IPS-15b (cell line): ENCODE results near the gene RNF19B.
"Not testable (repeated sequence)": the region's sequence is repeated elsewhere in the genome, so short reads cannot be mapped to it uniquely, and the experiment has no call there.

Experiments
- H3K27me3 ChIP-seq: one replicate; pipeline ENCODE4 v1.6.1; 2013; ENCODE audit warnings: low read length; ENCODE audit not compliant: control insufficient read depth, insufficient read depth
- H3K36me3 ChIP-seq: one replicate; pipeline ENCODE4 v1.6.1; 2013; ENCODE audit warnings: low read length; ENCODE audit not compliant: control insufficient read depth, insufficient read depth
- H3K4me1 ChIP-seq: one replicate; pipeline ENCODE4 v1.6.1; 2013; ENCODE audit warnings: mild to moderate bottlenecking, low read length; ENCODE audit not compliant: control insufficient read depth, insufficient read depth
- H3K4me3 ChIP-seq: one replicate; pipeline ENCODE4 v1.5.1; 2013; ENCODE audit warnings: low read depth, low read length
- H3K9ac ChIP-seq: one replicate; pipeline ENCODE4 v1.6.1; 2013; ENCODE audit warnings: low read depth, mild to moderate bottlenecking, low read length
- H3K9me3 ChIP-seq: one replicate; pipeline ENCODE4 v1.6.1; 2013; ENCODE audit warnings: mild to moderate bottlenecking, low read length; ENCODE audit not compliant: control insufficient read depth, insufficient read depth

Gene RNF19B

GRCh38 chr1:32973458-32973857 is 8.8 kb upstream of the RNF19B start:
- H3K4me3 ChIP-seq, H3K9ac ChIP-seq, H3K9me3 ChIP-seq, H3K4me1 ChIP-seq, H3K36me3 ChIP-seq: not testable (repeated sequence)
- H3K27me3 ChIP-seq = peaks cover 39% of the 10 kb centered on the region

GRCh38 chr1:32972814-32973428 is 8.3 kb upstream of the RNF19B start:
- peak overlapping the region; percentile 37 for H3K9ac ChIP-seq
- H3K9me3 ChIP-seq = no peaks in the 10 kb centered on the region
- no peaks in the 10 kb centered on the region for H3K36me3 ChIP-seq
- peak overlapping the region; percentile 74 for H3K4me3 ChIP-seq
- peaks cover 44% of the 10 kb centered on the region for H3K27me3 ChIP-seq
- no peaks in the 10 kb centered on the region for H3K4me1 ChIP-seq

- H3K4me3 ChIP-seq = no peak overlapping the region
- H3K36me3 ChIP-seq = no peaks in the 10 kb centered on the region
- no peaks in the 10 kb centered on the region for H3K9me3 ChIP-seq
- H3K27me3 ChIP-seq = peaks cover 47% of the 10 kb centered on the region
- no peak overlapping the region for H3K9ac ChIP-seq
- no peaks in the 10 kb centered on the region for H3K4me1 ChIP-seq
Measured at GRCh38 chr1:32971576-32971975, 7.0 kb upstream of the RNF19B start.

GRCh38 chr1:32971156-32971555 is 6.5 kb upstream of the RNF19B start:
- Histone ChIP-seq H3K9ac (no peak overlapping the region), H3K27me3 (peaks cover 47% of the 10 kb centered on the region), H3K36me3 (no peaks in the 10 kb centered on the region), H3K4me3 (no peak overlapping the region), H3K9me3 (no peaks in the 10 kb centered on the region), H3K4me1 (no peaks in the 10 kb centered on the region)

GRCh38 chr1:32969566-32969965 is 5.0 kb upstream of the RNF19B start:
- peaks cover 7% of the 10 kb centered on the region for H3K4me1 ChIP-seq
- H3K9me3 ChIP-seq = no peaks in the 10 kb centered on the region
- H3K36me3 ChIP-seq = no peaks in the 10 kb centered on the region
- H3K4me3 ChIP-seq = no peak overlapping the region
- H3K9ac ChIP-seq = no peak overlapping the region
- H3K27me3 ChIP-seq = peaks cover 47% of the 10 kb centered on the region

- no peaks in the 10 kb centered on the region for H3K9me3 ChIP-seq
- H3K4me3 ChIP-seq = no peak overlapping the region
- H3K4me1 ChIP-seq = peaks cover 7% of the 10 kb centered on the region
- H3K36me3 ChIP-seq = no peaks in the 10 kb centered on the region
- peaks cover 48% of the 10 kb centered on the region for H3K27me3 ChIP-seq
- no peak overlapping the region for H3K9ac ChIP-seq
Measured at GRCh38 chr1:32967888-32968568, 3.4 kb upstream of the RNF19B start.

- Histone ChIP-seq H3K36me3 (no peaks in the 10 kb centered on the region), H3K4me3 (no peak overlapping the region), H3K9me3 (no peaks in the 10 kb centered on the region), H3K27me3 (peaks cover 45% of the 10 kb centered on the region), H3K9ac (no peak overlapping the region), H3K4me1 (peaks cover 9% of the 10 kb centered on the region)
Measured at GRCh38 chr1:32966900-32967299, 2.3 kb upstream of the RNF19B start.

GRCh38 chr1:32965251-32965747 is 690 bp upstream of the RNF19B start:
- Histone ChIP-seq H3K27me3 (peaks cover 30% of the 10 kb centered on the region), H3K9ac (peak overlapping the region; percentile 37), H3K4me3 (peak overlapping the region; percentile 54)

GRCh38 chr1:32963746-32964460 is 706 bp downstream of the RNF19B start:
- H3K36me3 ChIP-seq = no peaks in the 10 kb centered on the region
- peaks cover 9% of the 10 kb centered on the region for H3K4me1 ChIP-seq
- no peaks in the 10 kb centered on the region for H3K9me3 ChIP-seq
- H3K9ac ChIP-seq = no peak overlapping the region
- peaks cover 20% of the 10 kb centered on the region for H3K27me3 ChIP-seq
- H3K4me3 ChIP-seq = peak overlapping the region; percentile 79

More at GRCh38 chr1:32965251-32965747, 690 bp upstream of the RNF19B start:
- H3K9me3 ChIP-seq = no peaks in the 10 kb centered on the region
- peaks cover 9% of the 10 kb centered on the region for H3K4me1 ChIP-seq
- no peaks in the 10 kb centered on the region for H3K36me3 ChIP-seq

- H3K4me1 ChIP-seq = peaks cover 9% of the 10 kb centered on the region
- H3K36me3 ChIP-seq = no peaks in the 10 kb centered on the region
- H3K4me3 ChIP-seq = peak overlapping the region; percentile 41
- H3K9ac ChIP-seq = no peak overlapping the region
- H3K9me3 ChIP-seq = no peaks in the 10 kb centered on the region
- H3K27me3 ChIP-seq = peaks cover 10% of the 10 kb centered on the region
Measured at GRCh38 chr1:32962248-32962896, 2.2 kb downstream of the RNF19B start.

GRCh38 chr1:32960819-32961355 is 3.7 kb downstream of the RNF19B start:
- Histone ChIP-seq H3K9me3 (no peaks in the 10 kb centered on the region), H3K9ac (no peak overlapping the region), H3K4me1 (peaks cover 9% of the 10 kb centered on the region), H3K4me3 (no peak overlapping the region), H3K36me3 (no peaks in the 10 kb centered on the region), H3K27me3 (peaks cover 7% of the 10 kb centered on the region)
